Breast epithelium (tissue), 3 donors: ENCODE measurements around the gene ADAMTS8.

ENCODE experiments used
- POLR2A ChIP-seq: fragments of 450-650 bp; IDR thresholded peaks from one replicate; pipeline ENCODE4 v1.6.1; 2016; ENCODE audit warnings: antibody characterized with exemption, mild to moderate bottlenecking, moderate library complexity
- TF ChIP-seq, protein P1 (sequence below), 3 donors: fragments of 450-650 bp; IDR thresholded peaks; one replicate each; pipeline ENCODE4 v1.5.1; 2016 to 2017; ENCODE audit warnings: antibody characterized with exemption in 3 of 3, mild to moderate bottlenecking in 3 of 3, moderate library complexity in 3 of 3

GRCh38 chr11:130464291-130464812 is 35.9 kb upstream of the ADAMTS8 start:
- TF ChIP-seq, protein P1, sequence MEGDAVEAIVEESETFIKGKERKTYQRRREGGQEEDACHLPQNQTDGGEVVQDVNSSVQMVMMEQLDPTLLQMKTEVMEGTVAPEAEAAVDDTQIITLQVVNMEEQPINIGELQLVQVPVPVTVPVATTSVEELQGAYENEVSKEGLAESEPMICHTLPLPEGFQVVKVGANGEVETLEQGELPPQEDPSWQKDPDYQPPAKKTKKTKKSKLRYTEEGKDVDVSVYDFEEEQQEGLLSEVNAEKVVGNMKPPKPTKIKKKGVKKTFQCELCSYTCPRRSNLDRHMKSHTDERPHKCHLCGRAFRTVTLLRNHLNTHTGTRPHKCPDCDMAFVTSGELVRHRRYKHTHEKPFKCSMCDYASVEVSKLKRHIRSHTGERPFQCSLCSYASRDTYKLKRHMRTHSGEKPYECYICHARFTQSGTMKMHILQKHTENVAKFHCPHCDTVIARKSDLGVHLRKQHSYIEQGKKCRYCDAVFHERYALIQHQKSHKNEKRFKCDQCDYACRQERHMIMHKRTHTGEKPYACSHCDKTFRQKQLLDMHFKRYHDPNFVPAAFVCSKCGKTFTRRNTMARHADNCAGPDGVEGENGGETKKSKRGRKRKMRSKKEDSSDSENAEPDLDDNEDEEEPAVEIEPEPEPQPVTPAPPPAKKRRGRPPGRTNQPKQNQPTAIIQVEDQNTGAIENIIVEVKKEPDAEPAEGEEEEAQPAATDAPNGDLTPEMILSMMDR (IDR thresholded peaks at IDR 0.05): no peak
- no peak for TF ChIP-seq POLR2A
